ENCODE data around the gene MYADML2.
"Not testable (repeated sequence)": the region's sequence is repeated elsewhere in the genome, so short reads cannot be mapped to it uniquely, and the experiment has no call there.

MYADML2 gene, protein sequence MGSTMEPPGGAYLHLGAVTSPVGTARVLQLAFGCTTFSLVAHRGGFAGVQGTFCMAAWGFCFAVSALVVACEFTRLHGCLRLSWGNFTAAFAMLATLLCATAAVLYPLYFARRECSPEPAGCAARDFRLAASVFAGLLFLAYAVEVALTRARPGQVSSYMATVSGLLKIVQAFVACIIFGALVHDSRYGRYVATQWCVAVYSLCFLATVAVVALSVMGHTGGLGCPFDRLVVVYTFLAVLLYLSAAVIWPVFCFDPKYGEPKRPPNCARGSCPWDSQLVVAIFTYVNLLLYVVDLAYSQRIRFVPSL

DNA sequence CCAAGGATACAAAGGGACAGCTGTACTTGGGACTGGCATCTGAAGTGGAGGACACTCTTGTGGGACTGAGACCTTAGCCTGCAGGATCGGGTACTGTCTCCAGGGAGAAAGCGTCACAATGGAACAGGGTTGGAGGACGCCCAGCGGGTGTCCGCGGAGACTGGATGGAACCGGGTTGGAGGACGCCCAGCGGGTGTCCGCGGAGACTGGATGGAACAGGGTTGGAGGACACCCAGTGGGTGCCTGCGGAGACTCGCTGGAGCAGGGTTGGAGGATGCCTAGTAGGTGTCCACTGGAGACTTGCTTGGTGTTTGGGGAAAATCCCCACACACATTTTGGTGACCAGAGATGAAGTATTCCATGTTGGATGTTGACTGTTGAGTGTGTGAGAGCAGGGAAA is at the start of gene MYADML2:
Gene MYADML2, minus strand, starts transcription at position 45 of the 400 bp plus-strand sequence. CDS start 5,492 bp downstream, outside the sequence.
- no peak for DNase-seq

DNA sequence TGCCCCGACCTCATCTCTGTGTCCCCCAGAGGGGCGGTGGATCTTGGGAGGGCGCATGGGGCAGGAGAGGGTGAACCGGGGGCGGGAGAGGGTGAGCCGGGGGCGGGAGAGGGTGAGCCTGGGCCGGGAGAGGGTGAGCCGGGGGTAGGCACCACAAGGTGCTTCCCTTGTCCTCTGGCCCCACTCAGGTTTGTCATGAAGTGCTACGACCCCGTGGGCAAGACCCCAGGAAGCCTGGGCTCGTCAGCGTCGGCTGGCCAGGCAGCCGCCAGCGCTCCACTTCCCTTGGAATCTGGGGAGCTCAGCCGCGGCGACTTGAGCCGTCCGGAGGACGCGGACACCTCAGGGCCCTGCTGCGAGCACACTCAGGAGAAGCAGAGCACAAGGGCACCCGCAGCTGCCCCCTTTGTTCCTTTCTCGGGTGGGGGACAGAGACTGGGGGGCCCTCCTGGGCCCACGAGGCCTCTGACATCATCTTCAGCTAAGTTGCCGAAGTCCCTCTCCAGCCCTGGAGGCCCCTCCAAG is 49.3 kb upstream of the MYADML2 start:
- no peak for DNase-seq

DNA sequence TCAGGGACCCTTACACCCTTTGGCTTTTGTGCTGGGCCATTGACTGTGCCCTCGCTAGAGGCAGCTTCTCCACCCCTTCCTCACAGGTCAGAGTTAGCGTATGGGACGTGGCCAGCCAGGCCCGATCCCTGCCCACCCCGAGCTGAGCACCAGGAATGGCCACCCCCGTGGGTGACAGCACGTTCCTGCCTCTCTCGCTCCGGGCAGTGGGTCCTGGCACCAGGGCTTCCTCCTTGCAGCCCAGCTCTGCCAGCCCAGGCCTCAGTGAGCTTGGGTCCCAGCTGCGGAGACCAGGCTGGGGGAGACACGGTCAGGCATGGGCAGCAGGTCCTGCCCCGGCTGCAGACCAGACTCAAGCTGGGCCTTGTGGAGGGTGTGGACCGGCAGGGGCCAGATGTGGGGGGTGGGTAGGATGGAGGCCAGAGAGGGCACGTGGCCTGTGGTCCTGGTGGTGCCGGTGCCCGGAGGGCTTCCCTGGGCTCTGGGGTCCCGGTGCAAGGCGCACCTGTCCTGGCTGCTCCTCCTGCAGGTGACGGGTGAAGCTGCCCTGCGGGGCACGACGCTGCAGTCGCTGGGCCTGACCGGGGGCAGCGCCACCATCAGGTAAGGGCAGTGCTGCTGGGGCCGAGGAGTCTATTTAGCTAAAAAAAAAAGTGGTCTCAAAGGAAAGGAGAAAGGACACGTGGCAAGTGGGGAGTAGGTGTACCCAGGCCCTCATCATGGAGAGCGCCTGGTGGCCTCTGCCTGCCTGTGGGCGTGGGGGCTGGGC is 48.6 kb upstream of the MYADML2 start:
- no peak for DNase-seq

DNA sequence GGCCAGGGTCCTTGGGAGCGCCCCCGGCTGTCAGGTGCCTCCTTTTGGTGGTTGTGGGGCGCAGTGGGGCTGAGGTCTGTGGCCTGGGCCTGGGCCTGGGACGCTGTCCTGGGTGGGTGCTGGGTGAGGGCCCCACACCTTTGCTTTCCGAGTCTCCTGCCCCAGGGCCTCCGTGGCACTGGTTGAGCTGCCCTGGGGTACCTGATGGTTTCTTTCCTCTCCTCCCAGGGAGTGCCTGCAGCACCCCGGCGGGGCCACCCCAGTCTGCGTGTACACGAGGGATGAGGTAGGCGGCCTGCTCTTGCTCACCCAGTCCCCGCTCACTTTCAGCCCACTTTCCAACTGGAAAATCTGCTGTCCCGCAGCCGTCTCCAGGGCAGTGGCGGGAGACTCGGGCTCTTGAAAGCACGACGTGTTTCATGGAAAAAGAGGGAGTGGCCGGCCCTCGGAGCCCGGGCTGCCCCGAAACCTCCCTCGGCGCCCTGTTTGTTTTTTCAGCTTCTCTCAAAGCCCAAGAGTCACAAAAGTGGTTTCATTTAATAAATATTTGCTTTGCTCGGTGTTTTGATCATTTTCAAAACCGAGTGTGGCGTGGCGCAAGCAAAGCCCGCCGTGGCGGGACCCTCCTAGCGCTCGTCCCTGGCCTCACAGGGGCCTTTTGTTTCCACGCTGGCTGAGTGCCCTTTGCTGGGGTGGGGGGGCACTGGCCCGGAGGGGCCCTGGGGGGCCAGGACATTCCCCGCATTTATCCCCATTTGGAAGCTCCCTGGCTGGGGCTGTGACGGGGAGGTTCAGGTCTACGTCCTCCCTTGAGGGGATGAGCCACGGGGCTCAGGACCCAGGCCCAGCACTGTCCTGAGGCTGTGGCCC is 47.8 kb upstream of the MYADML2 start:
- no peak for DNase-seq

DNA sequence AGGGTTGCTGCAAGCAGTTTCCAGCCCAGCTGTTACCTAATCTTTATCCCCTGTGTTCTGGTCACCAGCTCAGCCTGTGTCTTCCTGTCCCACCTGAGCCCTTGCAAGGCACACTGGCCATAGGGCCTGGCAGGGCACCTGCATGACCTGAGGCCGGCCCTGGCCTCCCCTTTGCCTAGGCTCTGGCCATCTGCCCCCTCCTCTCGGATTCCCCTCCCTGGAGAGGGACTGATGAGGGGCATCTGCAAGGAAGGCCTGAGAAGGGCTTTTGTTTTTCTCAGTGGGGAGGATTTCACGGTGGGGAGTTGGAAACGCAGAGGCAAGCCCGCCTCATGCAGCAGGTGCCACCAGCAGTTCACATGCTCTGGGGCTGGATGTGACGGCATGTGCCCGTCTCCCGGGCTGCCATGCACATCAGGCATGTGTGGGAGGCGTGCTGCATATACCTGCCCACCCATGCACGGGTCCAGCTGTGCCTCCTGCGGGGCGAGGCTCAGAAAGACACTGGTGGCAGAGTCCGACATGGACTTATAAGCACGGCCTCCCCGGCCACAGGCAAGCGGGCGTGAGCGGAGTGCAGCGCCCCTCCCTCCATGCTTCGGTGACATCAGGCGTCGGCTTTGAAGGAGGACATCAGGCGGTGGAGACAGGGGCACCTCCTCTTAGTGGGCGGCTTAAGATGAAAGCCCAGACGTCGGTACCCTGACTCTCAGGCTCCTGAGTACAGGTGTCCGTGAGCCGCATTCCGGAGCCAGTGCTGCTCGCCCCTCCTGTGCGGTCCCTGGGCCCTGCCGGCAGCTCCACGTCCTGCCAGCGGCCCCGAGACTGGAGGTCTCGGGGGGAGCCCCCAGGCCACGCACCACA is 46.9 kb upstream of the MYADML2 start:
- no peak for DNase-seq

DNA sequence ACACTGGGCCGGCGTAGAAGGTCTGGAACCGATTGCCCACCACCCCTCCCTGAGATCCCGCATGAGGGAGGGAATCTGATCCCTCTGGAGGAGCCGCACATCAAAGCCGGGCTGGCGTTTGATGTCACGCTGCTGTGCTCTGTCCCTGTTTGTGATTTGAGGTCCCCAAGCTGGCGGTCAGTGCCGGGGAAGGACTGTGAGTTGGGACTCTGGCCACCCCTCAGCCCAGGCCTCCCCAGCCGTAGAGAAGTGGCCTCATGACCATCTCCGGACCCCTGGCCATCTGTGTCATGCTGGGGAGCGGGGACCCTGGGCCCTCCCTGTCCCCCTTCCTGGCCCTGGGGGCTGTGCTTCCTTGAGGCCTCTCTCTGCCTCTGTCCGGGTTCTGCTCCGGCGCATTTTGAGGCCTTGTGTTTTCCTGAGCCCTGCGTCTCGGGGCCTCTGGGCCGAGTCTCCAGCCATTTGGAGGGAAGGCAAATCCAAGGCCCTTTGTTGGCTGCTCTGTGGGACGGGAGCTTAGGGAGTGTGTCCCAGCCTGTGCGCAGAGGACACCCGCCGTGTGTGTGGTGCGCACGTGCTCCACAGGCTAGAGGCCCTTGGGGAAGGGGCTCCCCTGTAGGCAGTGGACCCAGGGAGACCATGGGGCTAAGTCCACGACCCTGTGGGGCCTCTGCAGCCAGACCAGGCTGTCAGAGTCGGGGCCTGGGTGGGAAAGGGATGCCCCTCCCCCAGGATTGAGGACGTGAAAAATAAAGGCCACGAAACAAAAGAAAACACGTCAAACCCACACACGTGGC is 45.5 kb upstream of the MYADML2 start:
- no peak for DNase-seq

DNA sequence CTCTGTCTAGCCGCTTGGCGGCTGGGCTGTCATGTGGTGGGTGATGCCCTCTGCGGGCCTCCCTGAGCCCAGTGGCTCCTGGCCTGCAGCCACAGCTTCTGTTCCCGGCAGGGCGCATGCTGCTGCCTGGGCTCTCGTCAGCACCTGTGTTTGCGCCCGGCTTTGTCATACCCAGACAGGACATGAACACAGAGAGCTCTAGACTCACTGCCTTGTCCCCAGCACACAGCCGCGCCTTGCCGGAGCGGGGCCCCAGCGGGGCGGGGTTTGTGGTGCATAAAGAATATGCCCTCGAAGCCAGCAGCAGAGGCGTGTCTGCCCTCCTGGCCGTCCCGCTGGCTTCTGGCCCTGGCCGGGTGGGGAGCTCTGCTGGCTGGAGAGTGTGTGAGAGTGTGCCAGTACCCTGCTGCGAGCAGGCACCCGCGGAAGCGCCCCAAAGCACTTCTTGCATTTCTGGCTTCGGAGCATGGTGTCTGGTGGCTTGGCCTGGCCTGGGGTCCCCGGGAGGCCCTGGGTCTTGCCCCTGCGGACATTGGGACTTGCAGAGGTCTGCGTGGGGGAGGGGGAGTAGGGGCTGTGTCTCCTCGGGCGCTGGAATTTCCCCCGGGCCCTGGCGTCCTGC is 44.8 kb upstream of the MYADML2 start:
- peak; percentile 87 for DNase-seq

DNA sequence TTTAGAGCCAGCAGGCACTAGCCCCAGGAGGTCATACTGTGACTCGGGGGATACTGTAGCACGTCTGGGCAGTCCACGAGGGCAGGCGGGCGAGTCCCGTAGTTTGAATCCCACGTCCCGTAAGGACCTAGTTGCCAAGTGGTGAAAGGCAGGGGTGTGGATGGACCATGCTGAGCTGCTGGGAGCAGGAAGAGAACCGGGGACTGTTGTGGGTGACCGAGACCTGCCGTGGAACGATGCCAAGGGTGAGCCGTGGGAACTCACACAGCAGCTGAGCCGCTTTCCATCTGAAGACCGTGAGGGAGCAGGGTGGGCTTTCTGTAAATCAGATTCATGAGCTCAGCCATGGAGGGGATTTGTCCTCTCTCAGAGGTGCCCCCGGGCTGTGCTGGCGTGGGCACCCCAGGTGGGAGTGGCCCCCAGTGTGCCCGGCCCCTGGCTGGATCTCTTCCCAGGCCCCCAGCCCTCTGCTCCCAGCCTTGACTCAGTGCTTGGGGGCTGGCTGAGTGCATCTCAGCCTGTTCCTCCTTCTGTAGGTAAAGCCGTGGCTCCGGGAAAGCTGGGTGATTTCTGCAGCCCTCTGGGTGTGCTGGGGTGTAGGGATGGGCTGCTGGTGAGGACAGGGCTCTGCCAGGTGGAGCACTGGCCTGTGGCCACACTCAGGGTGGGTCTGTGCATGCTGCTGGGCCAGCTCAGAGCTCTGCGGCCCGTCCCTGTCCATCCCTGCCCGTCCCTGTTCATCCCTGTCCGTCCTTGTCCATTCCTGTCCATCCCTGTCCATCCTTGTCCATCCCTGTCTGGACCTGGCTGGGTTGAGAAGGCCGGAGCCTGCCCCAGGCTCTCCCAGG is 44.0 kb upstream of the MYADML2 start:
- DNase-seq: no peak

DNA sequence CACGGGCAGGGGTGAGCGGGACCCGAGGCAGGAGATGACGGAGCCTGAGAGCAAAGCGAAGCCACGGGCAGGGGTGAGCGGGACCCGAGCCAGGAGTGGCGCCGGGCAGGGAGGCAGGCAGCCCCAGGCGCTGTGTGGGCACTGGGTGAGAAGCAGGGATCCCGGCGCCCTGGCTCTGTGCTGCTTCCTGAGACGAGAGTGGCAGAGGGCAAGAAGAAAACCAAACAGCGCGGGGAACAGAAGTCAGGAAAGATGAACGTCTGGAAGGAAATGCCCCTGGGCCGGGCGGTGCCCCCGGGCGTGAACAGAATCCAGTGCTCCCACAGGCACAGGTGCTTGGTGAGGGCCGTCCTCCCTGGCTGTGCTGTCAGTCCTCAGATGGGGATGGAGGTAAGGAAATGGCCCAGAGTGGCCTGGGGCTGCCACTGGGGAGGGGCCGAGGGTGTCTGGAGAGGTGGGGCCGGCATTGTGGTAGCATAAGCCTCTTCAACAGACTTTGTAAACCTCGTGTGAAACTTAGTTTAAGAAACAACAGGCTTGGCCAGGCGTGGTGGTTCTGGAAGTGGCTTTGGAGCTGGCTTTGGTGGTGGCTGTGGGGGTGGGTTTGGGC is 40.2 kb upstream of the MYADML2 start:
- no peak for DNase-seq

DNA sequence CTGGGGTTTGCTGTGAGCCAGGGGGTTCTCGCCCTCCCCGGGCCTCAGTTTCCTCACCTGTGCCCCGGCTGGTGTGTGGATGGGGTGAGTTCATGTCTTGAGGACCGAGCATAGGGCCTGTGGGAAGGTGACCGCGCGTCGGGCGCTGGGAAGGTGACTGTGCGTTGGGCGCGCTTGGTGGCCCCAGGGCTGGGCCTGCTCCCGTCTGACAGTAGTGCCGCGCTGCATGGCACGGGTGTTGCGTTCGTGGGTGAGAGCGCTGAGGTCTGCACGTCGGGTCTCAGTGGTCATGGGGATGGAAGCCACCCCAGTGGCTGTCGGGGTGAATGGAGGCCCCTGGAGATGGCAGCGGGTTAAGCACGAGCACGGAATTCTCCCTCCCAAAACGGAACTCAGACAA is 39.6 kb upstream of the MYADML2 start:
- DNase-seq: no peak

DNA sequence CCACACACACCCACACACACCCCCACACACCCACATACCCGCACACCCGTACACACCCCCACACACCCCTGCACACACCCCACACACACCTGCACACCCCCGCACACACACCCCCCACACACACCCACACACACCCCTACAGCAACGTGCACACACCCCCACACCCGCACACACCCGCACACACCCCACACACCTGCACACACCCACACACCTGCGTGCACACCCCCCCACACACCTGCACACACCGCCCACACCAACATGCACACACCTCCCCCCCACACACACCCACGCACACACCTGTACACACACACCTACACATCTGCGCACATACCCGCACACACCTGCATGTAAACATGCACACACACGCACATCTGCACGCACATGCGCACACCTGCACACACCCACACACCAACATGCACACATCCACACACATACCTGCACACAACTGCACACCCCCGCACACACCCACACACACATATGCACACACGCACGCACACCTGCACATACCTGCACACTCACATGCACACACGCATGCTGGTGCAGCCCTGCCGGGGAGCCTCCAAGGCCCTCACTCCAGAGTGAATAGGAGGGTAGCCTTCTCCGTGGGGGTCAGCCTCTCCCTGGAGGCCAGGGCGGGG is 37.9 kb upstream of the MYADML2 start:
- DNase-seq: no peak

DNA sequence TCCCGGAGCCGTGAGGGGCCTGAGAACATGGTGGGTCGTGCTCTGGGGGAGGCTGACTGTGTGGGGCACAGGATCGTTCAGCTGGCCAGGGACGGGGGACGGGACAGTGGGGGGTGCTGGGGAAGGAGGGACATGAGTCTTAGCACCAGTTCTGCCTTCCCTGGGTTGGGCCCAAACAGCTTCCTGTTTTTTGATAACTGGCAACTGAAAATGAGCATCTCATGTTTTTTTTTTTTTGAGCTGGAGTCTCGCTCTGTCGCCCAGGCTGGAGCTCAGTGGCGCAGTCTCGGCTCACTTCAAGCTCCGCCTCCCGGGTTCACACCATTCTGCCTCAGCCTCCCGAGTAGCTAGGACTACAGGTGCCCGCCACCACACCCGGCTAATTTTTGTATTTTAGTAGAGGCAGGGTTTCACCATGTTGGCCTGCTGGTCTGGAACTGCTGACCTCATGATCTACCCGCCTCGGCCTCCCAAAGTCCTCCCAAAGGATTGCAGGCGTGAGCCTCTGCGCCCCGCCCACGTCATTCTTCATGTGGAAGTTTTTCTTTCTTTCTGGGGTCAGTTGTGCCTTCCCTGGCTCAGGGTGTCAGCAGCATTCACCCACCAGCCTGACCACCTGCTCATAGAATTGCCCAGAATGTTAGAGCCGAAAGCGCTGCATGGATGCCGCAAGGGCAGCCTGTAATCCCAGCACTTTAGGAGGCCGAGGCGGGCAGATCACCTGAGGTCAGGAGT is 36.8 kb upstream of the MYADML2 start:
- no peak for DNase-seq

DNA sequence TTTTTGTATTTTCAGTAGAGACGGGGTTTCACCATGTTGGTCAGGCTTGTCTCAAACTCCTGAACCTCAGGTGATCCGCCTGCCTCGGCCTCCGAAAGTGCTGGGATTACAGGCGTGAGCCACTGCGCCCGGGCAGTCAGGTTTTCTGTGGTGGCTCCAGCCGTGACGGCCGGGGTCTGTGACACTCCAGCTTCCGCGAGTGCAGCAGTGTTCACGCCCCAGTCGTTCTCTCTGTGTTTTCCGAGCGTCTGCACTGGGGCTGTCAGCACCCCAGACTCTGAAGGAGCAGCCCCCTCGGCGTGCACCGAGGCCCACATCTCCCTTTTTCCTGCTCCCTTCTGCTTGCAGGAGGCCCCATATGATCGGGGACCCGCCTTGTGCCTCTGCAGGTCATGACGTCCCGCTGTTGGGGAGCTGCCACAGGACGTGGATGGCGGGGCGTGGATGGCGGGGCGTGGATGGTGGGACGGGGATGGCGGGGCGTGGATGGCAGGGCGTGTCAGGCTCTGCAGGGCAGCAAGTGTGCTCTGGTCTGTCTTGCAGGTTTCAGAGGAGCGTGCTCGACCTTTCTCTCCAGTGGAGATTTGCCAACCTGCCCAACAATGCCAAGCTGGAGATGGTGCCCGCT is 36.1 kb upstream of the MYADML2 start:
- no peak for DNase-seq

DNA sequence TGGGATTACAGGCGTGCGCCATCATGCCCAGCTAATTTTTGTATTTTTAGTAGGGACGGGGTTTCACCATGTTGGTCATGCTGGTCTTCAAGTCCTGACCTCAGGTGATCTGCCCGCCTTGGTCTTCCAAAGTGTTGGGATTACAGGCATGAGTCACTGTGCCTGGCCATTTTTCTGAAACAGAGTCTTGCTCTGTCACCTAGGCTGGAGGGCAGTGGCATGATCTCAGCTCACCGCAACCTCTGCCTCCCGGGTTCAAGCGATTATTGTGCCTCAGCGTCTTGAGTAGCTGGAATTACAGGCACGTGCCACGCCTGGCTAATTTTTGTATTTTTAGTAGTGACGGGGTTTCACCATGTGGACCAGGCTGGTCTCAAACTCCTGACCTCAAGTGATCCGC is 34.5 kb upstream of the MYADML2 start:
- DNase-seq: not testable (repeated sequence)

DNA sequence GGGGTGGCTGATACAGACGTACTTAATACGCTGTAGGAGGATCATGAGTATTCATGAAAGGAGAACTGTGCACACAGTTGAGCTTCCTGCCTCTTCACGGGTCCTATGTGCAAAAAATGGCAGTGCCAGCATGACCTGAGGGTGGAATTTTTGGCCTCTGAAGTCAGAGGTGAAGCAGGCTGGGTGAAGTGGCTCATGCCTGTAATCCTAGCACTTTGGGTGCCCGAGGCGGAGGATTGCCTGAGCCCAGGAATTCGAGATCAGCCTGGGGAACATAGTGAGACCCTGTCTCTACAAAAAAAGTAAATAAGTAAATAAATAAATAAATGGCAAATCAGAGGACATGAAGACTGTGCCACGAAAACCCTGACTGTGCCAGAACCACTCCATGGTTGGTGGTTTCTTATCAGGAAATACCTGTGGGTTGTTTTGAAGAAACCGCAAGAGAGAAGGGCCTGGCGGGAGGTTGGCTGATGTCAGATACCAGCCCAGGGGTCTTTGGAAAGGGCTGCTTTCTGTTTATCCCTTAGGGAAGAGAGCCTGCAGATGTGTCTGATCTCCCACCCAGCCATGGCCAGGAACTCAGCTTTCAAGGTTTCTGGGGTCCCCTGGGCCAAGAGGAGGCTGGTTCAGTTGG is 33.8 kb upstream of the MYADML2 start:
- no peak for DNase-seq

DNA sequence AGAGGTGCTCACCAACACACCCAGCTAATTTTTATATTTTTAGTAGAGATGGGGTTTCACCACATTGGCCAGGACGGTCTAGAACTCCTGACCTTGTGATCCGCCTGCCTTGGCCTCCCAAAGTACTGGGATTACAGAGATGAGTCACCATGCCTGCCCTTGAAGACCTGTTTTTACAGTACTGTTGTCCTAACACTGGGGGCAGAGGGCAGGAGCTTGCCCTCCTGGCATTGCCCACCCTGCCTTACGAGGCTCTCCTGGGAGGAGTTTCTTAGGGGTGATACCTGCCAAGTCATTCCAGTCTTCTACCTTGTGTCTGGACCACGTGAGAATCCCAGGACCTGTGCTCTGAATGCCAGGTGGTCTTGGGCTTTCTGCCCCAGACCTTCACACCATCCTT is 33.1 kb upstream of the MYADML2 start:
- DNase-seq: no peak
